ENCODE data around the gene ADAM8.

The ADAM8 gene

DNA sequence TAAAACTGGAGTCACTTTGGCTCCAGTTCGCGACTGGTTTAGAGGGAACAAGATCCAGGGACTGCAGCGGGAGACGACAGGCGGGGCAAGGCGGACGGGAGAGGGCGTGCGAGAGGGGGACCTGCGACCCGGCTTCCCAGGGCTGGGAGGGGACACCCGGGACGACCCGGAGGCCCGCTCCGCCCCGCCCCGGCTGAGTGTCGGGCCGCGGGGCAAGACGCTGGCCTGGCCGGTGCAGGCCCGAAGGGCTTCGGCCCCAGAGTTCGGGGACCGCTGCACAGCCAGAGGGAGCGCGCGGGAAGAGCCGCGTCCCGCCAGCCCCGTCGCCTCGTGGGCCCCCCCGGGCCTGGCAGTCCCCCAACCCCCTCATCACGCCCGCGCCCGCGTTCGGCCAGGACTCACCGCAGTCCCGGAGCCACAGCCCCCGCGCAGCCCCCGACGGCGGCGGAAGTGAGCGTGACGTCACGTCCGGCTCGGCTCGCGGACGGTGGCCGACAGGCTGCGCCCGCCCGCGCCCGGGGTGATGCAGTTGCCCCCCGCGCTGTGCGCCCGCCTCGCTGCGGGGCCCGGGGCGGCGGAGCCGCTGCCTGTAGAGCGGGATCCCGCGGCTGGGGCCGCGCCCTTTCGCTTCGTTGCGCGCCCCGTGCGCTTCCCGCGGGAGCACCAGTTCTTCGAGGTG, 31.9 kb upstream of the ADAM8 start, which contains the start of the genes TUBGCP2 and ZNF511:
Gene TUBGCP2, minus strand, starts transcription at position 452 of the 679 bp plus-strand sequence. CDS start 5,931 bp downstream, outside the sequence.
Gene ZNF511, plus strand, starts transcription at position 494 of the 679 bp plus-strand sequence. Its CDS starts 30 bp downstream, at position 524.
- peak; percentile 89 for DNase-seq

DNA sequence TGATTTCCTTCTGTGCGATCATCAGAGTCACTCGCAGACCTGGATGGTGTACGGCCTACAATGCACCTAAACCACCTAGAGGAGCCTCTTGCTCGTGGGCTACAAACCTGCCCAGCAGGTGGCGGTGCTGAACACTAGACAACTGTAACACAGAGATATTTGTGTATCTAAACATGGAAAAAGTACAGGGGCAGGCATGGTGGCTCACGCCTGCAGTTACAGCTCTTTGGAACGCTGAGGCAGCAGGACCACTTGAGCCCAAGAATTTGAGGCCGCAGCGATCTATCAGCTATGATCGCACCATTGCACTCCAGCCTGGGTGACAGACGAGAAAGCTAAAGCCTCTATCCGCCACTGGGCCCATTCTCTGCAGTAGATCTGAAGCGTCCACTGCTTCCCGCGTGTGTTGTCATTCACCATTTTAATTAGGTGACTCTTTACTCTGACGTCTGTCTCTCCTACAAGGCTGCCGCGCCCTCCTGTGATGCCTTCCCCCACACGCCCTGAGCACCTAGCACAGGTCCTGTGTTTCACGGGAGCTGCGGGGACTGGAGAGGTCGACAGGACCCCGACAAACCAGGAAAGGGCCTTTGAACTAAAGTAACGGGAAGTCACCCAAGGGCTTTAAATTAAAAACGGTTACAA, 31.2 kb upstream of the ADAM8 start:
- peak; percentile 76 for DNase-seq

DNA sequence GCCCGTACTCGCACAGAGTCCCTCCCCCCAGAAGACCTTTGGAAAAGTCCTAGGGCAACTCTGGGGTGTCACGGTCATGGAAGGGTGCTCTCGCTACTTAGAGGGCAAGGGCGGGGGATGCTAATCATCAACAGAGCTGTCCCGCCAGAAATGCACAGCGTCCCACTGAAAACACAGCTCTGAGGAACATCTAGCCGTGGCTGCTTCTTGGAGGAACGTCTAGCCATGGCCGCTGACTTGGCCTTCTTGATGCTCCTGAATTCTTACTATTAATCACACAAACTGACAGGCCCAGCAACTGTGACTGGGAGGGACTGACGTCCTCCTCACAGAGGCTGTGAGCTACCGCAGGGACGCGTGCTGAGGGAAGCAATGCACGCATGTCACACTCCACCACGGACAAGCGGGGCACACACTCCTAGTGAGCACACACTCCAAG, 30.3 kb upstream of the ADAM8 start:
- no peak for DNase-seq

DNA sequence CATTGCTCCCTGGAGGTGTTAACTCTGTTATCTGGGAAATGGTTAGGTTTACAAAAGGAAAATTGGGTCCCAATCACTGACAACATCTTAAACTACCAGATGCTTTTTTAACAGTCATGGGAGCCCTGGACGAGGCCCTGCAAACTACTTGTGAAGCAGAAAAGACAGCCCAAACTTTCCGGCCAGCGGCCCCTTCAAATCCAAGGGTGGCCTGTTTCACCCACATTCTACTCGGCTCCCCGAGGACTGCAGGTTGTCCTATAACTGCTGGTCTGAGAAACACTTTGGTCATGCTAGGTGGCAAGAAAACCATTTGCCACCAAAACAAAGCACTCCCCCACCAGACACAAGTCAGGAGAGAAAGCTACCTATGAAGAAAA, 29.4 kb upstream of the ADAM8 start:
- DNase-seq, result no peak

DNA sequence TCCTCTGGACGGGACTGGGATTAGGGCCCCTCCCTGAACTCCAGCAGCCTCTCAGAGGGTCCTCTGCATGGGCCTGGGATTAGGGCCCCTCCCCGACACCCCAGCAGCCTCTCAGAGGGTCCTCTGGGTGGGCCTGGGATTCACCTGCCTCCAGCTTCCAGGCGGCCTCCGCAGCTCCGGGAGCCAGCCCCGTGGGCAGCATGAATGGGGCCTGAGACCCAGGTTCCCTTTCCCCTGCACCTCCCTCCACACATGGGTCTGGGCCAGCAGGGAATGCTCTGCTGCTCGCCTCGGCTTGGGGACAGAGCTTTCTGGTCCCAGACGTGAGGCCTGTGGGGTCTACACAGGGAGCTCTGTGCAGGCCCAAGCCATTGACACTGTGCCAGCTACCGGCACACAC, 26.5 kb upstream of the ADAM8 start:
- DNase-seq, result no peak

DNA sequence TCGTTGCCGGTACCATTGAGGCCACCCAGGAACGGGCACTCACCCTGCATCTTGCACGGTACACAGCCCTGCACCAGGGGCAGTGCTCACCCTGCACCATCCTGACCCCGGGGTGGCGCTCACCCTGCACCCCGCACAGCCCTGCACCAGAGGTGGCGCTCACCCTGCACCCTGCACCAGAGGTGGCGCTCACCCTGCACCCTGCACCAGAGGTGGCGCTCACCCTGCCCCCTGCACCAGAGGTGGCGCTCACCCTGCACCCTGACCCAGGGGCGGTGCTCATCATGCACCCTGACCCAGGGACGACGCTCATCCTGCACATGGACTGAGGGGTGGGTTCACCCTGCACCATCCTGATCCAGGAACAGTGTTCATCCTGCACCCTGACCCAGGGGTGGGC, 25.6 kb upstream of the ADAM8 start:
- DNase-seq, result no peak

DNA sequence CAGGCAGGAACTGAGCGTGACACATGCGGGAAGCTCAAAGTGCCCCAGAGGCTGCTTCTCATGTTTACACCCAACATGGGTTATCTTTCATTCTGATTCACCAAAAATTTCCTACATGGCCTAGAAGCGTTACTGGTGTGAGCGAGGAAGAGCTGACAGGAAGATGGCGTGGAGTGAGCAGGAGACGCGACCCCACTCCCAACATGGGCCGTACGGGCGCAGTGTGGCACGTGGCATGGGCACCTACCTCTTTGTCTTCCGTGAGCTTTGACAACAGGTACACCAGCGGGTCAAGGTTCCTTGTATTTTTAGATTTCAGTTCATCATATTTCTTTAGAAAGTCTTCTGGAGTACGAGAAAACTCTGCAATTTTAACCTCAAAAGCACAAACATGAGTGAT, 23.1 kb upstream of the ADAM8 start:
- DNase-seq, result no peak

DNA sequence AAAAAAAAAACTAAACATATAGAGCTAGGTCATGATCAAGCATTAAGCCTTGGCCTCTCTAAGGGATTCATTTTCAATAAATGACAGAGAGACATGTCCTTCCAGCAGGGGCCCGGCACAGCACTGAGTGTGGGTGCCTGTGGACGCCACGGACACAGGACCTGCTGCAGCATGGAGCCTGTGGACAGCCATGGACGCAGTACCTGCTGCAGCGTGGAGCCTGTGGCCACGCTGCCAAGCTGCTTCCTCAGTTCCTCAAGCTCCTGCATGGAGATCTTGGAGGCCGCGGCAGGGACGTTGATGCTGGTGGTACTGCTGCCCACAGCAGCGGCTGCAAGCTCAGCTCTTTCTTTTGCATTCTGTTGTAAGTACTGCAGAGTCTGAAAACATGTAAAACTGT, 22.6 kb upstream of the ADAM8 start:
- DNase-seq, result no peak

DNA sequence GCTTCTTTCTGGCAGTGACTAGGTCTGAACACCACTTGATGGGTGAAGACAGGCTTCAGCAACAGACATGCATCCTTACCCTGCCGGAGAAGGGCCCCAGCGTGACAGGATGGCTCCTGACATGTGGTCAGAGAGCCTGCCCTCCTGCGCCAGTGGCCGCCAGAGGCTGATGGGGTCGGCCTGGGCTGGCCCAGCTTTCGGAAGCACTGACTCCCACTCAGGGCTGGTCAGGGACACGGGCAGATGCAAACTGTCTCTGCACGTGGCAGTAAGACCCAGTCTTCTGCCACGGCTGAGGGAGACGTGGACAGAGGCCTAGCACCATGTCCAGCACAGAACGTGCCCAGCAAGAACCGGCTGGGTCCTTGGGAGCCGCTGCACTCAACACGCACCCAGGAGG, 21.8 kb upstream of the ADAM8 start:
- DNase-seq, result no peak

DNA sequence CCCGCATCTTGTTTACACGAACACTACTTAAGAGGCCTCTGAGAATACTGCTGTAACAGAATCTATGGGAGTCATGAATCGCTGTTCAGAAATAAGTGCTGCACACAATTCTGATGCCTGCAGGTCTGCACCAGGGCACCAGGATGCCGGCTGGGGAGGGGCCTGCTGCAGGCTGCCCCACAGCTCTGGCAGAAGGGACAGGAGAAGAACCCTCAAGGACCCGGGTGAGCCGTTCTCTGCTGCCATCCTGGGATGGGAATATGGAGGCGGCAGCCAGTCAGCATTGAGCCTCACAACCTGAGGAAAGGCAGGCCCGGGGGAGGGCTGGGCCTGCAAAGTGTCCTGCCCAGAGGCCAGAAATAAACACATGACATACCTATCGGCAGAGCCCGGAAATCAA, 20.8 kb upstream of the ADAM8 start:
- no peak for DNase-seq

DNA sequence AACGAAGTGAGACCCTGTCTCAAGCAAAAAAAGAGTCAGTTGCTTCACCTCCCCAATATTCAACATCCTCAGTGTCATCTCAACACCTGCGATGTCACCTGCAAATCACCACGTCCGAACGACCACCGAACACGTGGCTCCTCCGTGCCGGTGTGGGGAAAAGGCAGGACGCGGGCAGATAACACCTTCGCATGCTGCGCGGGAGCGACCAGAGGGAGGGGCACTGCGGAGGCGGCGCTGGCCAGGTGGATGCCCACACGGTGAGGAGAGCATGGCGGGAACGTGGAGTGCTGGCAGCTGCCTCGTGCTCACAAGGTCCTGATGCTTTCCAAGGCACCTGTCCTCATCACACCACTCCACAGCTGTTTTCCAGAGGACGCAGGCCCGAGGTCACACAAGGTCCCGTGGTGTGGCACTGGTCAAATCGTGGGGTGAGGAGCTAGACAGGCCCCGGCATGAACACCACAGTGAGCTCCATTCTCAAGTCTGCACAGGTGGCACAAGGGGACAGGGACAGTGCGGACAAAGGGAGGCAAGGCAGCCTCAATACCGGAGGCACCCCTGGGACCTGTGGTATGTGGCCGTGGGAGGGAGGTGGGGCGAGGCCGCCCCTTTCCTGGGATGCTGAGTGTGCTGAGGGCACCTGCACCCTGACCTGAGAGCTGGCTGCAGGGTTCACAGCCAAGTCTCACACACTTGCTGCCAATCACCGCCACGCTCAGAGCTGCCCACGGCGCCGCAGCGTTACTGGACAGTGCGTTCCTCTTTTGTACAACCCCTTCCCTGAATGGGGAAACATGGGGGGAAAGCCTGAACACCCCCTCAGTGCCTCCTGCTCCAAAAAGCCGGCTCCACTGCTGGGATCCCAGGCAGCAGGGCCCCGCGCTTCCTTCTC, 19.0 kb upstream of the ADAM8 start:
- DNase-seq, result no peak

DNA sequence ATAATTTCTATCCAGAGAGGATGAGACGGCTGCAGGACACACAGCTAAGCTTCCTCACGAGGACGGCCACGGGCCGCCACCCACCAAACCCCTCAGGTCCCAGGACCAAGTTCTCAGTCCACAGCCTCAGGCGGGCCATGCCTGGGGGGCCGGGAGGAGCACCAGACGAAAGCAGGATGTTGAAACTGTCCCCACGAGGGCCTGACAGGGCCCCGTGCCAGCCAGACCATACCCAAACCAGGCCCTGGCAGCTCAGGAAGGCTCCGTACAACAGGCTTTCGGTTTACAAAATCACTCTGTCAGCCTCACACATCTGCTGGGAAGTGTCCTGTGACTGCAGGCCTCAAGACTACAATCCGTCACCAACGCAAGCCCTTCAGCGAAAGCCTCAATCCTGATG, 17.5 kb upstream of the ADAM8 start:
- DNase-seq, result no peak

DNA sequence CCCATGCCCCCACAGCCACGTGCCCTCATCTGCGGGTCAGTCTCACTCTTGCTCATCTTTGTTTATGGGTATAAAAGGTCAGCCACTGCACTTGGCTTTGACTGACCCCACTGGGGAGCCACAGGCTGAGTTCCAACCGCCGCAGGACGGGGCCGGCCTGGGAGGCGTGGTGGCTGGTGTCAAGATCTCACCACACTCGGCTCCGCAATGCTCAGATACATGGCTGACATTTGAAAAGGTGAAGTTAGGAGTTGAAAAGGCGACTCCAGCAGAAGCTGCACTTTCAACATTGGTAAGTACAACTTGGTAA, 17.1 kb upstream of the ADAM8 start:
- no peak for DNase-seq

DNA sequence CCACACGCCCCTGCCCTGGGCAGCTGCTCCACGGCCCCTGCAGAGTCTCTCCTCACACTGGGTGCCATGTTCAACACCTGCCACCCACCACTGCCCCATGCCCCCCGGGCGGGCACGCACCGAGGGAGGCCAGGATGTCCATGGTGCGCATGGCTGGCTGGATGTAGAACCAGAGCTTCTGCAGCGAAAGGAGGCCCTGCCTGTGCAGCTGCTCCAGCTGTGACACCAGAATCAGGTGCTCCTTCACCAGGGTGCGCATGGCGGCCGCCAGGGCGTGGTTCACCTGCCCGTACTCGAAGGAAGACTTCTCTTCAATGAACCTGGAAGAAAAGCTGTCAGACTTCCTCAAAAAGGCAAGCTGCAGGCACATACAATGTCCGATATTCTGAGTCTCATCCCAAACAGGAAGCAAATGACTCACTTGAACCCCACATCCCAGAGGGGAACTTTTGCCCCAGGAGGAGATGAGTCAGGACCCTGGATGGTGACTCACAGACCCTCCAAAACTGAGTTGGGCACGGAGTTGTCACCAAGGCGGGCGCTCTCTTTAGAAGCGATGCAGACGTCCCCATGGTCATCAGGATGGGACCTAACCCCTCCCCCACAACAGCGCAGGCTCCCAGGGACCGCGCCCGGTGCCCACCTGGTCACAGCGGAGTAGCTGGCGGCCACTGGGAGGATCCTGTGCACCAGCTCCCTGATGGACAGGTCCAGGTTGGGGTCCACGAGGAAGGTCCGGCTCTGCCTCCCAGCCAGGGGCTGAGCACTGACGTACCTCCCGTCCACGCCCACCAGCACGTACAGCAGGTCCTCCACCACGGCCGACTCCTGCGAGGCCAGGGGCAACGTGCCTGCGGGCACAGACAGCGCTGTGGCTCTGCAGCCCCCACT, 16.5 kb upstream of the ADAM8 start:
- DNase-seq, result no peak

DNA sequence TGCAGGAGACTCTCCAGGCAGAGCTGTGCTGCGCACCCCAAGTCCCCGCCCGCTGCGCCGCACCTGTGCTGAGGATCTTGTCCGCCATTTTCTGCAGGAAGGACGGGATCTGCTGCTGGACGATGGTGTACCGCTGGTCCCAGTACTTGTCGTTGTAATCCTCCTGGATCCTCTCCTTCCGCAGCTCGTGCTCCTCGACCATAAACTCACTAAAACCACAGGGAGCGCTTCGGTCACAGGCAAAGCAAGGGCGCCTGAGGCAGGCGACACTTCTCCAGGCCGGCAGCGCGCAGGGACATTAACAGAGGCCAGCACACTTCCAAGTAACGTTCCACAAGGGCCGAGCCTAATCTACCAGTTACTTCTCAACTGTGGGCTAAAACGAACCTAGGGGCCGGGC, 13.1 kb upstream of the ADAM8 start:
- no peak for DNase-seq

DNA sequence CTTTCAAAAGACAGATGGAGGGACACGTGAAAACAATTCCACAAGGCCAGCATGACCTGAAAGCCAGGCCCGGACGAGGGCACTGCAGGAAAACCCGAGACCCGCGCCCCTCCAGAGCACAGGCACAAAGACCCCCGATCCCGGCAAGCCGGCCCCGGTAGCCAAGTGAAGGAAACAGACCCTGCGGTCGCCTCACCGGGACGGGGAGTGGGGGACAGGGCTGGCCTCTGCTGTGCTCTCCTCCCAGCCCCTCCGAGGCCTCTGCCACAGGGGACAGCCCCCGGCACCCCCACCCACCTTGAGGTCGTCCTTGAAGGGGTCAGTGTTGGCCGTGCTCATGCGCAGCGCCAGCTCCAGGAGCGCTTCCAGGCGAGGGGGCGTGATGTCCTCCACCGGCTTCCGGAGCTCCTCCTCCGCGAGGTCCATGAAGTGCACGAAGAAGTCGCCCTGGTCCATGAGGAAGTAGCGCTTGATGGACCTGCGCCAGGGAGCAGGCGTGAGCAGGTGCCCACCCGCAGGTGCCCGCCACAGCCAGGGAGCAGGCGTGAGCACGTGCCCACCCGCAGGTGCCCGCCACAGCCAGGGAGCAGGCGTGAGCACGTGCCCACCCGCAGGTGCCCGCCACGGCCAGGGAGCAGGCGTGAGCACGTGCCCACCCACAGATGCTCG, 11.3 kb upstream of the ADAM8 start:
- DNase-seq, result no peak

DNA sequence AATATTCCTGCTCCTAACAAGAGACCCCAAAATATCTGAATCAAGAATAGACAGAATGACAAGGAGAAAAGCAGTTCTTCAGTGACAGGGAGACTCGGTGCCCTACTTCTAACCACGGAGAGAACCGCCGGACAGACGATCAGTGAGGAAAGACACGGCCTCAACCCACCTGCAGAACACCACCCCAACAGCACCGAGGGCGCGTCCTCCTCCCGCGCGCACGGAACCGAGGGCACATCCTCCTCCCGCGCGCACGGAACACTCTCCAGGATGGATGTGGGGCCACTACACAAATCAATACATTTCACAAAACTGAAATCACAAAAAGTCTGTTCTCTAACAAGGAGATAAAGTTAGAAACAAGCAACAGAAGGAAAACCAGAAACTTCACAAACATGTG, 9.7 kb upstream of the ADAM8 start:
- DNase-seq, result no peak

DNA sequence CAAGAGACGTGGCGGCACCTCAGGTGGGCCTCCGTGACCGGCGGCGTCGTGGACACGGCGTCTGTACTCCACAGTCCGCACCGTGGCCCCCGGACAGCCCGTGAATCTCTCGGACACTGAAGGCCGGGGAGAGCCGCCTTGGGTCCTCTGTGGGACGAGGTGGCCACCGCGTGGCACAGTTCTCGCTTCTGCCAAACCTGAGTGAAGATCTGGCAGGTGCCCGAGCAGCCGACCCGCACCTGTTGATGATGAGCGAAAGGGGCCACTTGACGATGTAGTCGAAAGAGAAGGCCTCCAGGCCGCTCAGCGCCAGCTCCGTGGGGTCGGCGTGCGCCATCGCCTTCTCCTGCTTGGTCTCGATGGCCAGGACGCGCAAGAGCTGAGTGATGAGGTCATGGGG, 8.5 kb upstream of the ADAM8 start:
- DNase-seq, result no peak

DNA sequence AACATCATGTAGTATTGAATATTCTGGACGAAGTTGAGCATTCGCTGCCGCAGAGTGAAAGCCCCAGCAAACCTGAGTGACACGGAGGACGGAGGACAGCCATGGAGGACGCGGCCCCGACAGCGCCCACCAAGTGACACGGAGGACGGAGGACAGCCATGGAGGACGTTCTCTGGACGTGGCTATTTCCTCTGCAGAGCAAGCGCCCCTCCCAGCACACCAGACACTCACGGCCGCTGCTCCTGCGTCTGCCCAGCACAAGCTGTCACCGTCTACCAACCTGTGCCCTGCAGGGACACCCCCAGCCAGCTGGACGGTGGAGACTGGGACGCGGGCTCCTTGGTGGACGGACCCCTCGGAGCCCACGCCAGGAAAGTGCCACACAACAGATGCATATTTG, 7.3 kb upstream of the ADAM8 start:
- no peak for DNase-seq

DNA sequence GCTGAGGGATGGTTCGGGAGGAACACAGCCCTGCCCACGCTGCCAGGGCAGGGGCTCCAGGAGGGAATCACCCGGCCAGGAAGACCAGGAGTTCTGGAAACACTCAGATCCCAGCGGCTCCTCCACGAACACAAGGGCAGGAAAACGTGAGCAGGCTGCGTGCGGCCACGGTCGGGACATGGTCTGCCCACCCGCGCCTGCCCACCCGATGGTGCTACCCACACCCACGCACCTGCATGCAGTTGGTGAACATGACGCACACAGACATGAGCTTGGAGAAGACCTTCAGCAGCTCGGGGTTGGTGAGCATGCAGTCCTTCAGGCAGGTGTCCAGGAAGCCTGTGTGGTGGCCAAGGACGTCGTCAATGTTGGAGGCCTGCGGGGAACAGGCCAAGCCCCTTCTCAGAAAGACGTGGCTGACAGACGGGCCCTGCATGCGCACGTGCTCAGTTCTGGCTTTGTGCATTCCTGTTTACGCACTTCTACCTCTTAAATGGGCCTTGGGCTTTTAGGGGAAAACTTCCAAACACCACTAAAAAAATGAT, 6.2 kb upstream of the ADAM8 start:
- DNase-seq, result no peak

DNA sequence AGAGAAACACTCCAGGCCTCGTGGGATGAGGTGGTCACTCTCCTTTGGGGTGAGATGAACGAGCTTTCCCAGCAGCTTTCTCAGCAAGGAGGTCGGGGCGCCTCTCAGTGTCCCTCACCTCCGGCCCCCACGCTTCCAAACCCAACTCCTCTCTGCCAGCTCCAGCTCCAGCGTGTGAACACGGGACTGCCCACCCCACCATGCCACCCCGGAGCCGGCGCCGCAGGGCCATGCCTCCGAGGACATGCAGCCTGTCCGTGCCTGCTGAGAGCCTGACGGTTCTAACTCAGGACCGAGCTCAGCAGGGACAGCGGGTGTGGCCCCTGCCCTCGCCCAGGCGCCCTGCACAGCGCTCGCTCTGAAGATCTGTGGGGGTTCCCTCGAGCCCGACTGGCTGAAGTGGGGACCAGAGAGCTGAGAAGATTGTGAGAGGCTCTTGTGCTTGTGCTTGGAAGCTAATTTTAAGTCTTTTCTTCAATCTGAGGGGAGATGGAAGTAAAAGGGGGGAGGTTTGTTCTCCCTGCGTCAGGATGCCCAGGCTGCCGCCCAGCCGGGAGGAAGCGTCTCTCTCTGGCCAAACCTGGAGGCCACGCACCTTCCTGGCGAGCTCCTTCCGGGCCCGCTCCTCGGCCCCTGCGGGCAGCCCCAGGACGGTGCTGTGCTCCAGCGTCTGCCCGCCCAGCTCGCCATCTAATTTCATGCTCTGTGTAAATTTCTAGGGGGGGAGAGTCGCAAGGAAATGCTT, 5.1 kb upstream of the ADAM8 start:
- no peak for DNase-seq

All from KG1 (cell line).